HepG2 (cell line): ENCODE measurements around the gene FAR1.

Experiments
- CTCF ChIP-seq: sonication (generic); formaldehyde crosslinking; IDR thresholded peaks from 2 replicates; pipeline ENCODE4 v1.5.0; 2020; ENCODE audit warnings: mild to moderate bottlenecking, missing genetic modification reagents, moderate library complexity
- HDAC1 ChIP-seq: sonication (generic); formaldehyde crosslinking; IDR thresholded peaks from 2 replicates; pipeline ENCODE4 v1.5.1; 2020; ENCODE audit warnings: mild to moderate bottlenecking, missing genetic modification reagents
- TGIF2 ChIP-seq: IDR thresholded peaks from 2 replicates; pipeline ENCODE4 v1.6.1; 2016; ENCODE audit warnings: control low read depth, missing compliant biosample characterization
- ZNF10 ChIP-seq: sonication (generic); formaldehyde crosslinking; IDR thresholded peaks from 2 replicates; pipeline ENCODE4 v1.4.0; 2020; ENCODE audit warnings: mild to moderate bottlenecking, low read depth, missing genetic modification reagents, borderline replicate concordance

- no peak for TF ChIP-seq HDAC1 (CRISPR knock-in tag)
- TF ChIP-seq ZNF10 (CRISPR knock-in tag), result no peak
- no peak for TF ChIP-seq CTCF (CRISPR knock-in tag)
- no peak for TF ChIP-seq TGIF2 (CRISPR knock-in tag)
Measured at GRCh38 chr11:13765886-13766285, 97.4 kb downstream of the FAR1 start.
